H1 (cell line): Measurements from ENCODE around the gene ITPR1. TPM values are rescaled to one million over a fixed set of nuclear protein-coding genes. Genes with fewer than 3 reads are reported as not detected.

ENCODE experiments used
- CTCF ChIA-PET: fragments of 300-600 bp; sonication (Branson Sonifier 250); formaldehyde crosslinking; loops from one replicate; lab custom pipeline; 2021; ENCODE audit not compliant: partially characterized antibody; lab: Charles Lee
- POLR2A ChIA-PET: fragments of 300-600 bp; sonication (Branson Sonifier 250); formaldehyde crosslinking; loops from one replicate; lab custom pipeline; 2021; ENCODE audit warnings: inconsistent platforms; ENCODE audit not compliant: partially characterized antibody; lab: Charles Lee
- DNase-seq, 2 experiments: peaks; one replicate each; pipeline versions ENCODE4 v3.0.0 to v3.0.0-alpha.2; 2010 to 2022; ENCODE audit warnings: low spot score in 2 of 2, low read depth in 1 of 2, mixed read lengths in 1 of 2
- FAIRE-seq: peaks from 2 replicates; lab custom pipeline; 2011; peaks lifted over from hg19 to GRCh38; lab: Jason Lieb, UNC
- H2AFZ ChIP-seq: 2 replicates; pipeline ENCODE4 v1.8.1; 2012; ENCODE audit warnings: low read length, inconsistent platforms
- H2AK5ac ChIP-seq: 2 replicates; pipeline ENCODE4 v1.6.1; 2013; ENCODE audit warnings: low read depth, low read length
- H2BK120ac ChIP-seq: replicated peaks from 2 replicates; pipeline ENCODE3; 2013; ENCODE audit warnings: low read depth, low read length, inconsistent platforms
- H2BK12ac ChIP-seq: 2 replicates; pipeline ENCODE4 v1.6.1; 2013; ENCODE audit warnings: low read depth, low read length
- H2BK15ac ChIP-seq: 2 replicates; pipeline ENCODE4 v1.6.1; 2013; ENCODE audit warnings: low read length
- H2BK20ac ChIP-seq: 2 replicates; pipeline ENCODE4 v1.6.1; 2013; ENCODE audit warnings: low read length
- H2BK5ac ChIP-seq: 2 replicates; pipeline ENCODE4 v1.6.1; 2013; ENCODE audit warnings: low read depth, low read length
- H3K14ac ChIP-seq: 2 replicates; pipeline ENCODE4 v1.6.1; 2013; ENCODE audit warnings: inconsistent platforms; ENCODE audit not compliant: insufficient read length
- H3K18ac ChIP-seq: 2 replicates; pipeline ENCODE4 v1.6.1; 2013; ENCODE audit warnings: low read length; ENCODE audit errors: extremely low read depth
- H3K23ac ChIP-seq: 2 replicates; pipeline ENCODE4 v1.6.1; 2013; ENCODE audit warnings: inconsistent platforms; ENCODE audit not compliant: insufficient read length
- H3K23me2 ChIP-seq: 2 replicates; pipeline ENCODE4 v1.6.1; 2013; ENCODE audit warnings: low read depth, low read length
- H3K27ac ChIP-seq: 2 replicates; pipeline ENCODE4 v1.6.1; 2011; ENCODE audit warnings: low read depth, low read length, inconsistent platforms
- H3K27me3 ChIP-seq, 4 experiments: replicated peaks in 1 of 4; 1 replicate in 1 of 4; 2 replicates in 3 of 4; pipeline versions ENCODE4 v1.6.1 to v1.8.1; 2011 to 2013; ENCODE audit warnings: low read length in 3 of 4, mild to moderate bottlenecking in 3 of 4, inconsistent platforms in 2 of 4, mixed read lengths in 2 of 4, moderate library complexity in 1 of 4; ENCODE audit not compliant: control insufficient read depth in 3 of 4, insufficient read depth in 3 of 4; ENCODE audit errors: extremely low read depth in 1 of 4
- H3K36me3 ChIP-seq, 4 experiments: 2 replicates each; pipeline versions ENCODE4 v1.6.1 to v1.8.1; 2011 to 2013; ENCODE audit warnings: mild to moderate bottlenecking in 4 of 4, low read length in 3 of 4, moderate library complexity in 2 of 4, control low read depth in 1 of 4, inconsistent platforms in 1 of 4; ENCODE audit not compliant: insufficient read depth in 4 of 4, control insufficient read depth in 2 of 4
- H3K4ac ChIP-seq: replicated peaks from 2 replicates; pipeline ENCODE3; 2013; ENCODE audit warnings: low read length, low read depth, mixed read lengths, inconsistent platforms; ENCODE audit not compliant: insufficient read length
- H3K4me1 ChIP-seq, 4 experiments: replicated peaks in 1 of 4; 1 replicate in 1 of 4; 2 replicates in 3 of 4; pipeline versions ENCODE4 v1.6.1 to v1.8.1; 2011 to 2013; ENCODE audit warnings: low read length in 3 of 4, inconsistent platforms in 2 of 4, mixed read lengths in 1 of 4; ENCODE audit not compliant: insufficient read depth in 4 of 4, control insufficient read depth in 3 of 4
- H3K4me2 ChIP-seq, 2 experiments: 2 replicates each; pipeline versions ENCODE4 v1.6.1 to v1.8.1; 2011 to 2013; ENCODE audit warnings: low read depth in 2 of 2, low read length in 2 of 2, control low read depth in 1 of 2, inconsistent platforms in 1 of 2, mild to moderate bottlenecking in 1 of 2; ENCODE audit not compliant: insufficient read depth in 1 of 2
- H3K4me3 ChIP-seq, 4 experiments: fragments of 200-600, 300-600 bp in 1 of 4; sonication (generic), shearing (Covaris generic), sonication (Bioruptor Twin) in 1 of 4; 2 replicates each; pipeline versions ENCODE4 v1.5.1 to v1.8.1; 2011 to 2016; ENCODE audit warnings: low read length in 4 of 4, low read depth in 3 of 4, control low read depth in 2 of 4, inconsistent platforms in 2 of 4, mild to moderate bottlenecking in 2 of 4, mixed read lengths in 1 of 4, moderate library complexity in 1 of 4; ENCODE audit not compliant: insufficient read depth in 2 of 4; ENCODE audit errors: extremely low read depth in 1 of 4
- H3K56ac ChIP-seq: replicated peaks from 2 replicates; pipeline ENCODE3; 2013; ENCODE audit warnings: low read depth, mild to moderate bottlenecking, mixed read lengths, low read length, inconsistent platforms; ENCODE audit not compliant: insufficient read length
- H3K79me1 ChIP-seq: 2 replicates; pipeline ENCODE4 v1.6.1; 2013; ENCODE audit warnings: low read depth, low read length, control low read depth
- H3K79me2 ChIP-seq, 2 experiments: 2 replicates each; pipeline versions ENCODE4 v1.6.1 to v1.8.1; 2012 to 2013; ENCODE audit warnings: low read length in 2 of 2, mild to moderate bottlenecking in 2 of 2, inconsistent platforms in 1 of 2; ENCODE audit not compliant: insufficient read depth in 2 of 2, control insufficient read depth in 1 of 2
- H3K9ac ChIP-seq, 4 experiments: replicated peaks in 1 of 4; 1 replicate in 1 of 4; 2 replicates in 3 of 4; pipeline versions ENCODE4 v1.6.1 to v1.8.1; 2011 to 2013; ENCODE audit warnings: low read depth in 3 of 4, low read length in 3 of 4, control low read depth in 2 of 4, mild to moderate bottlenecking in 2 of 4, moderate library complexity in 2 of 4, inconsistent platforms in 1 of 4; ENCODE audit errors: extremely low read depth in 1 of 4
- H3K9me3 ChIP-seq, 2 experiments: 2 replicates each; pipeline versions ENCODE4 v1.6.1 to v1.8.1; 2012 to 2013; ENCODE audit warnings: mild to moderate bottlenecking in 2 of 2, moderate library complexity in 2 of 2, control low read depth in 1 of 2, inconsistent platforms in 1 of 2, low read depth in 1 of 2, low read length in 1 of 2, mixed read lengths in 1 of 2; ENCODE audit not compliant: insufficient read depth in 2 of 2
- H4K20me1 ChIP-seq, 2 experiments: replicated peaks in 1 of 2; 2 replicates each; pipeline versions ENCODE3 to v1.8.1; 2011 to 2013; ENCODE audit warnings: inconsistent platforms in 2 of 2, low read length in 2 of 2, mild to moderate bottlenecking in 1 of 2; ENCODE audit not compliant: insufficient read depth in 2 of 2, control insufficient read depth in 1 of 2
- H4K5ac ChIP-seq: 2 replicates; pipeline ENCODE4 v1.6.1; 2013; ENCODE audit warnings: low read length, low read depth, mixed read lengths, inconsistent platforms; ENCODE audit not compliant: insufficient read length
- H4K8ac ChIP-seq: 2 replicates; pipeline ENCODE4 v1.8.0; 2013; ENCODE audit warnings: mild to moderate bottlenecking, moderate library complexity, low read length, inconsistent platforms; ENCODE audit not compliant: insufficient read depth; ENCODE audit errors: extremely low read depth
- H4K91ac ChIP-seq: replicated peaks from 2 replicates; pipeline ENCODE3; 2013; ENCODE audit warnings: low read length, mixed read lengths, inconsistent platforms; ENCODE audit not compliant: insufficient read length
- BRCA1 ChIP-seq: IDR thresholded peaks from 2 replicates; pipeline ENCODE4 v1.6.1; 2012; ENCODE audit warnings: low read depth, low read length, improper control_type of control experiment
- GABPA ChIP-seq: IDR thresholded peaks from 2 replicates; pipeline ENCODE4 v1.6.1; 2011; ENCODE audit warnings: mild to moderate bottlenecking, low read length, moderate library complexity, borderline replicate concordance; ENCODE audit not compliant: insufficient read depth
- GTF2F1 ChIP-seq: IDR thresholded peaks from 2 replicates; pipeline ENCODE4 v1.6.1; 2012; ENCODE audit warnings: low read depth, low read length, improper control_type of control experiment, borderline replicate concordance
- JUN ChIP-seq: IDR thresholded peaks from 2 replicates; pipeline ENCODE4 v1.6.1; 2011; ENCODE audit warnings: low read depth, mild to moderate bottlenecking, improper control_type of control experiment, low read length
- NRF1 ChIP-seq: IDR thresholded peaks from 2 replicates; pipeline ENCODE4 v1.6.1; 2011; ENCODE audit warnings: mild to moderate bottlenecking, low read depth, low read length, improper control_type of control experiment
- POLR2A ChIP-seq, 2 experiments: IDR thresholded peaks; 1 replicate in 1 of 2; 2 replicates in 1 of 2; pipeline ENCODE4 v1.6.1; 2011; ENCODE audit warnings: low read depth in 2 of 2, low read length in 2 of 2, mild to moderate bottlenecking in 2 of 2; ENCODE audit errors: control extremely low read depth in 1 of 2
- SRF ChIP-seq: IDR thresholded peaks from 2 replicates; pipeline ENCODE4 v1.6.1; 2011; ENCODE audit warnings: mild to moderate bottlenecking, low read depth, low read length, moderate library complexity
- TBP ChIP-seq: IDR thresholded peaks from 2 replicates; pipeline ENCODE4 v1.6.1; 2011; ENCODE audit warnings: low read depth, low read length, improper control_type of control experiment
- USF2 ChIP-seq: IDR thresholded peaks from 2 replicates; pipeline ENCODE4 v1.6.1; 2011; ENCODE audit warnings: low read length, improper control_type of control experiment
- YY1 ChIP-seq: IDR thresholded peaks from 2 replicates; pipeline ENCODE4 v1.6.1; 2011; ENCODE audit warnings: low read depth, mild to moderate bottlenecking, low read length
- WGBS, 2 experiments: shearing (Covaris generic) in 1 of 2; methylation state at CpG; one replicate each; pipeline versions ENCODE4 v1.1.6 to v1.1.7; 2013 to 2015; ENCODE audit warnings: low lambda C conversion rate in 2 of 2, mixed read lengths in 2 of 2, inconsistent platforms in 1 of 2, low coverage in 1 of 2, missing lambda C conversion rate in 1 of 2; ENCODE audit not compliant: insufficient replicate concordance in 2 of 2, insufficient coverage in 1 of 2, insufficient read length in 1 of 2; ENCODE audit errors: extremely low coverage in 1 of 2, missing lambda C conversion rate in 1 of 2; 5-methylcytosine and 5-hydroxymethylcytosine counted together
- polyA plus RNA-seq, 7 experiments: library from polyadenylated mRNA; depleted of rRNA in 3 of 7; stranded (reverse) in 5 of 7; unstranded in 2 of 7; fragments of >200 nt in 5 of 7; fragments of 200-250 nt in 2 of 7; gene quantifications; 1 replicate in 5 of 7; 2 replicates in 1 of 7; 4 replicates in 1 of 7; pipeline versions ENCODE4 v1.2.1 to v1.2.3, GENCODE V29; 2011 to 2013; ENCODE audit warnings: missing spikeins in 2 of 7, mixed read lengths in 2 of 7
- total RNA-seq: library from RNA; stranded (reverse); fragmentation: NEBNext Ultra II Directional; extraction: Animal tissue kit (Norgen Biotek cat#: 25700); gene quantifications from 2 replicates; pipeline ENCODE4 v1.2.1, GENCODE V29; 2021

ITPR1 gene
- total and polyA plus RNA-seq, 2 of the 8 experiments (the other 6 are each of a cell fraction or from before 2014, with no cell fraction given), result 2.5 to 16.3 TPM

GRCh38 chr3:4466741-4467521 is 26.2 kb upstream of the ITPR1 start, which contains the start of gene SUMF1:
Gene SUMF1 (minus strand): TSS chr3:4467269. CDS start chr3:4467245, 24 bp downstream.
- Histone ChIP-seq H3K18ac (peak within 1 kb of the TSS; percentile 34; the same call in 1 of the 2 replicates), H4K8ac (peak within 1 kb of the TSS; percentile 100; the same call in 1 of the 2 replicates), H3K36me3 (no peaks in the 10 kb centered on the region), H4K20me1 (no peaks in the 10 kb centered on the region), H3K23ac (no peak within 1 kb of the TSS), H3K9ac (peak within 1 kb of the TSS; percentile 70 to 92 (median 86)), H3K4me1 (no peaks in the 10 kb centered on the region; a peak in 1 of 7 replicates), H3K27me3 (no peaks in the 10 kb centered on the region), H4K91ac (peak within 1 kb of the TSS; percentile 48), H3K9me3 (no peaks in the 10 kb centered on the region), H3K4ac (no peak within 1 kb of the TSS), H2AK5ac (no peak within 1 kb of the TSS), H3K4me3 (peak within 1 kb of the TSS; percentile 86 to 90 (median 87)), H2BK20ac (no peak within 1 kb of the TSS), H3K4me2 (peak within 1 kb of the TSS; percentile 66 to 74), H2BK120ac (no peak within 1 kb of the TSS), H3K23me2 (no peaks in the 10 kb centered on the region; the same call in 1 of the 2 replicates), H2BK5ac (peak within 1 kb of the TSS; percentile 73), H3K79me1 (no peaks in the 10 kb centered on the region), H4K5ac (peak within 1 kb of the TSS; percentile 49), H3K27ac (peak within 1 kb of the TSS; percentile 85; the same call in 1 of the 2 replicates), H3K56ac (no peak within 1 kb of the TSS), H3K14ac (no peak within 1 kb of the TSS), H2BK15ac (no peak within 1 kb of the TSS), H2AFZ (peak within 1 kb of the TSS; percentile 67), H2BK12ac (peak within 1 kb of the TSS; percentile 19; the same call in 1 of the 2 replicates), H3K79me2 (peaks cover 0 to 3% of the 10 kb centered on the region in 2 experiments; a peak in 1 of 4 replicates)
- FAIRE-seq, result peak; percentile 87
- CTCF ChIA-PET, result interaction anchor here (1.2 to 1.4 kb wide), 3 partner anchors 9 to 170 kb away, joined by 3 to 5 read pairs (median 4); no protein-coding TSS in a partner anchor
- peak; percentile 44 to 88 for DNase-seq
- 2% methylated on average over 43 of the region's 47 CpGs; no CpG with 5 or more reads in 1 of the 2 experiments for WGBS, 2 experiments
- POLR2A ChIA-PET, result interaction anchor here (0.6 to 1.7 kb wide), 20 partner anchors 9 to 116 kb away, joined by 3 to 46 read pairs (median 4); partner anchors contain the start of gene ITPR1
- no peak for TF ChIP-seq NRF1
- TF ChIP-seq POLR2A (IDR thresholded peaks at IDR 0.05; ENCODE audit: control extremely low read depth in 1 of 2, low read depth in 2 of 2, low read length in 2 of 2), result peak; percentile 97 to 98
- TF ChIP-seq JUN, result no peak
- peak; percentile 100 for TF ChIP-seq USF2
- peak; percentile 94 for TF ChIP-seq TBP
- TF ChIP-seq GTF2F1, result peak; percentile 40; the same call in 1 of the 2 replicates
- TF ChIP-seq GABPA, result no peak
- no peak for TF ChIP-seq SRF
- TF ChIP-seq BRCA1, result no peak
- TF ChIP-seq YY1, result peak; percentile 99
